Left lobe of liver (tissue), 2 donors: ENCODE data around the gene SGMS1. TPM values are rescaled to one million over a fixed set of nuclear protein-coding genes. Genes with fewer than 3 reads are reported as not detected.
A peak's percentile ranks its signal among the peaks of the same experiment; 100 is the strongest.
"Not testable (repeated sequence)": the region's sequence is repeated elsewhere in the genome, so short reads cannot be mapped to it uniquely, and the experiment has no call there.

Experiments
- ATAC-seq: fragments of 200-7000 bp; cut with Tn5 transposase; one replicate; pipeline ENCODE4 v1.9.1; 2020; ENCODE audit warnings: mild to moderate bottlenecking, moderate library complexity
- DNase-seq: peaks from one replicate; pipeline ENCODE4 v3.0.0-alpha.2; 2020; ENCODE audit warnings: low spot score
- total RNA-seq: library from RNA; stranded (reverse); gene quantifications from one replicate; pipeline ENCODE4 v1.2.1, GENCODE V29; 2021
- donor health status: DM: no; HTN: no; CAD: no; lungs with moderate emphysema.
- donor health status: DM: no; HTN: yes; CAD: no.

Gene SGMS1
- total RNA-seq, 1 donor from 2014 or later, result 17.4 TPM

GRCh38 chr10:50355693-50356480, 267.9 kb downstream of the SGMS1 start:
- not testable (repeated sequence) for ATAC-seq, DNase-seq

- DNase-seq (no peak), ATAC-seq (no peak)
These were observed 272.1 kb downstream of the SGMS1 start for GRCh38 chr10:50351483-50352146.

GRCh38 chr10:50350366-50350765, 273.4 kb downstream of the SGMS1 start:
- DNase-seq (no peak), ATAC-seq (no peak)

- no peak for ATAC-seq
These were observed 274.2 kb downstream of the SGMS1 start for GRCh38 chr10:50349554-50349953.

GRCh38 chr10:50347394-50347802, 276.4 kb downstream of the SGMS1 start:
- ATAC-seq (no peak), DNase-seq (no peak)

More at GRCh38 chr10:50349554-50349953, 274.2 kb downstream of the SGMS1 start:
- no peak for DNase-seq

- ATAC-seq, result no peak
- no peak for DNase-seq
These were observed 276.8 kb downstream of the SGMS1 start for GRCh38 chr10:50346942-50347341.

- no peak for DNase-seq
- no peak for ATAC-seq
These were observed 278.2 kb downstream of the SGMS1 start for GRCh38 chr10:50345545-50345944.

GRCh38 chr10:50343702-50344331, 279.9 kb downstream of the SGMS1 start:
- no peak for DNase-seq

GRCh38 chr10:50341987-50342386, 281.8 kb downstream of the SGMS1 start:
- no peak for DNase-seq
- ATAC-seq, result no peak

More at GRCh38 chr10:50343702-50344331, 279.9 kb downstream of the SGMS1 start:
- no peak for ATAC-seq

- no peak for ATAC-seq
- DNase-seq, result no peak
These were observed 287.6 kb downstream of the SGMS1 start for GRCh38 chr10:50336140-50336539.

- DNase-seq, result no peak
- no peak for ATAC-seq
These were observed 288.4 kb downstream of the SGMS1 start for GRCh38 chr10:50335397-50335796.

GRCh38 chr10:50334273-50334672, 289.5 kb downstream of the SGMS1 start:
- ATAC-seq, result no peak
- DNase-seq, result no peak

GRCh38 chr10:50333872-50334271, 289.9 kb downstream of the SGMS1 start:
- ATAC-seq, result no peak
- no peak for DNase-seq

- ATAC-seq (no peak), DNase-seq (no peak)
These were observed 291.5 kb downstream of the SGMS1 start for GRCh38 chr10:50332108-50332842.

- ATAC-seq (no peak), DNase-seq (no peak)
These were observed 292.3 kb downstream of the SGMS1 start for GRCh38 chr10:50331486-50331885.

- DNase-seq (no peak), ATAC-seq (peak; percentile 41)
These were observed 296.7 kb downstream of the SGMS1 start for GRCh38 chr10:50326757-50327701.

GRCh38 chr10:50326172-50326555, 297.6 kb downstream of the SGMS1 start:
- ATAC-seq, result no peak
- DNase-seq, result no peak

GRCh38 chr10:50325449-50326171, 298.1 kb downstream of the SGMS1 start:
- DNase-seq (no peak), ATAC-seq (no peak)

GRCh38 chr10:50324680-50325393, 298.9 kb downstream of the SGMS1 start:
- DNase-seq, result no peak
- ATAC-seq, result no peak
